HEK293 (cell line): Measurements from ENCODE around the gene TGM5.

ENCODE experiments used
- CTCF ChIA-PET: fragments of 350-600 bp; formaldehyde crosslinking; extraction: SDS; loops from one replicate; lab custom pipeline; 2021; ENCODE audit warnings: antibody characterized with exemption; lab: Yijun Ruan, JAX
- POLR2A ChIA-PET: fragments of 300-600 bp; formaldehyde crosslinking; extraction: SDS; loops from one replicate; lab custom pipeline; 2020; ENCODE audit warnings: antibody characterized with exemption, inconsistent platforms; lab: Yijun Ruan, JAX
- H3K27ac ChIP-seq: fragments of 200-500 bp; sonication (Bioruptor generic); 2 replicates; pipeline ENCODE4 v1.5.1; 2014; ENCODE audit warnings: low read depth, low read length, control low read depth, inconsistent platforms; ENCODE audit errors: extremely low read depth
- H3K36me3 ChIP-seq, 2 experiments: fragments of 200-500 bp in 1 of 2; sonication (Bioruptor generic) in 1 of 2; 1 replicate in 1 of 2; 2 replicates in 1 of 2; pipeline ENCODE4 v1.5.1; 2014 to 2017; ENCODE audit warnings: inconsistent platforms in 2 of 2, low read length in 2 of 2; ENCODE audit not compliant: control insufficient read depth in 2 of 2, insufficient read depth in 1 of 2
- H3K4me1 ChIP-seq: fragments of 200-500 bp; sonication (Bioruptor generic); 2 replicates; pipeline ENCODE4 v1.5.1; 2014; ENCODE audit warnings: mild to moderate bottlenecking, low read length, inconsistent platforms; ENCODE audit not compliant: control insufficient read depth, insufficient read depth
- H3K4me3 ChIP-seq: 2 replicates; pipeline ENCODE4 v1.5.1; 2011; ENCODE audit warnings: low read depth, mild to moderate bottlenecking, control low read depth, low read length, moderate library complexity
- H3K9me3 ChIP-seq: fragments of 200-500 bp; sonication (Bioruptor generic); 2 replicates; pipeline ENCODE4 v1.5.1; 2014; ENCODE audit warnings: low read depth, low read length, inconsistent platforms; ENCODE audit not compliant: control insufficient read depth, insufficient read depth
- BCL11A ChIP-seq: fragments of 450-650 bp; formaldehyde crosslinking; IDR thresholded peaks from 2 replicates; pipeline ENCODE4 v1.5.1; 2016; ENCODE audit warnings: low read depth, missing biosample characterization, missing genetic modification characterization
- KLF8 ChIP-seq: fragments of 450-650 bp; formaldehyde crosslinking; IDR thresholded peaks from 2 replicates; pipeline ENCODE4 v1.5.1; 2016; ENCODE audit warnings: missing biosample characterization, missing genetic modification characterization
- SALL2 ChIP-seq: fragments of 450-650 bp; formaldehyde crosslinking; IDR thresholded peaks from 2 replicates; pipeline ENCODE4 v1.5.0; 2017; ENCODE audit warnings: missing biosample characterization, mild to moderate bottlenecking, missing genetic modification characterization, borderline replicate concordance
- ZBTB26 ChIP-seq: fragments of 450-650 bp; formaldehyde crosslinking; optimal IDR thresholded peaks from 2 replicates; pipeline ENCODE3; 2016; ENCODE audit warnings: missing biosample characterization, mild to moderate bottlenecking, missing genetic modification characterization
- ZNF2 ChIP-seq: fragments of 450-650 bp; formaldehyde crosslinking; IDR thresholded peaks from 2 replicates; pipeline ENCODE4 v1.5.1; 2016; ENCODE audit warnings: missing biosample characterization, missing genetic modification characterization
- ZNF26 ChIP-seq: fragments of 450-650 bp; formaldehyde crosslinking; IDR thresholded peaks from 2 replicates; pipeline ENCODE4 v1.5.1; 2016; ENCODE audit warnings: missing biosample characterization, missing genetic modification characterization
- ZNF341 ChIP-seq: fragments of 450-650 bp; formaldehyde crosslinking; IDR thresholded peaks from 2 replicates; pipeline ENCODE4; 2016; ENCODE audit warnings: low read depth, missing biosample characterization, missing genetic modification characterization
- ZNF416 ChIP-seq: fragments of 450-650 bp; formaldehyde crosslinking; IDR thresholded peaks from 2 replicates; pipeline ENCODE4 v1.5.1; 2016; ENCODE audit warnings: missing biosample characterization, missing genetic modification characterization
- ZNF423 ChIP-seq: fragments of 450-650 bp; formaldehyde crosslinking; IDR thresholded peaks from 2 replicates; pipeline ENCODE4 v1.5.1; 2016; ENCODE audit warnings: missing biosample characterization, missing genetic modification characterization
- ZNF48 ChIP-seq: fragments of 450-650 bp; formaldehyde crosslinking; IDR thresholded peaks from 2 replicates; pipeline ENCODE4 v1.5.1; 2016; ENCODE audit warnings: missing biosample characterization, missing genetic modification characterization
- ZNF529 ChIP-seq: fragments of 450-650 bp; formaldehyde crosslinking; IDR thresholded peaks from 2 replicates; pipeline ENCODE4 v1.5.1; 2017; ENCODE audit warnings: missing genetic modification characterization, missing biosample characterization; ENCODE audit not compliant: insufficient replicate concordance
- ZNF530 ChIP-seq: fragments of 450-650 bp; formaldehyde crosslinking; IDR thresholded peaks from 2 replicates; pipeline ENCODE4 v1.5.1; 2016; ENCODE audit warnings: low read depth, missing biosample characterization, missing genetic modification characterization
- ZNF670 ChIP-seq: fragments of 450-650 bp; formaldehyde crosslinking; IDR thresholded peaks from 2 replicates; pipeline ENCODE4 v1.5.1; 2016; ENCODE audit warnings: missing biosample characterization, missing genetic modification characterization, low read depth
- ZNF785 ChIP-seq: fragments of 450-650 bp; formaldehyde crosslinking; IDR thresholded peaks from 2 replicates; pipeline ENCODE4 v1.5.1; 2016; ENCODE audit warnings: missing biosample characterization, missing genetic modification characterization
- ZNF830 ChIP-seq: fragments of 450-650 bp; IDR thresholded peaks from 2 replicates; pipeline ENCODE4 v1.5.0; 2018; ENCODE audit warnings: missing biosample characterization, missing genetic modification characterization, low read depth, mild to moderate bottlenecking, moderate library complexity
- TF ChIP-seq, protein P1 (sequence below): fragments of 450-650 bp; formaldehyde crosslinking; IDR thresholded peaks from 2 replicates; pipeline ENCODE4 v1.5.1; 2016; ENCODE audit warnings: missing biosample characterization, missing genetic modification characterization
- TF ChIP-seq, protein P2 (sequence below): fragments of 450-650 bp; formaldehyde crosslinking; IDR thresholded peaks from 2 replicates; pipeline ENCODE4 v1.5.1; 2016; ENCODE audit warnings: missing biosample characterization, missing genetic modification characterization
- TF ChIP-seq, protein P3 (sequence below): fragments of 450-650 bp; formaldehyde crosslinking; IDR thresholded peaks from 2 replicates; pipeline ENCODE4 v1.5.1; 2017; ENCODE audit warnings: missing biosample characterization, missing genetic modification characterization
- TF ChIP-seq, protein P4 (sequence below): fragments of 450-650 bp; formaldehyde crosslinking; IDR thresholded peaks from 2 replicates; pipeline ENCODE4 v1.5.1; 2016; ENCODE audit warnings: missing biosample characterization, missing genetic modification characterization

Gene TGM5

DNA sequence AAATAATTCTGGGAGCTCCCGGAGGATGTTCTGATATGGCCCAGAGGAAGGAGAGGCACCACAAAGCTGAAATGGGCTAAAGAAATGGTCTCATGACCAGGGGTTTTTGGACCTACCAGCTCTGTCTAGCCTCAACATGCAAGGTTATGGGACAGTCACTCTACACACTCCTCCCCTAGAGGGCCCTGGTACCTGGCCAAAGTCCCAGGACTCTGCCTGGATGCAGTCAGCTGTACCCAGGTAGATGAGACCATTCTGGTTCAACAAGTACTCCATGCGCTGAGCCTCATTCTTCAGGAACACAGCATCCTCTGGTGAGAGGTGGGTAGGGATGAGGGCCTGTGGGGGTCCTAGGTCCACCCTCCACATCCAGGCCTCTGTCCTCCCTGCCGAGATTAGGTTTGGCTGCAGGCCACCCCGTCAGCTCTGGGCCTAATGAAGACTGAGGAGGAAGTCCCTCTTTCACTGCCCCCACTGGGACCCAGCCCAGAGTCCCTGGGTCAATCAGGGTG, 55.4 kb downstream of the TGM5 start:
- no peak for TF ChIP-seq ZNF529
- no peak for TF ChIP-seq ZNF2 (tag by site-specific recombination)
- H3K36me3 ChIP-seq = no peaks in the 10 kb centered on the region
- H3K9me3 ChIP-seq = no peaks in the 10 kb centered on the region
- POLR2A ChIA-PET = no interaction called here
- no peak overlapping the region for H3K27ac ChIP-seq
- no peak overlapping the region for H3K4me3 ChIP-seq
- CTCF ChIA-PET = interaction anchor here (0.7 kb wide), 1 partner anchor 136 kb away, joined by 4 read pairs; no protein-coding TSS in a partner anchor
- no peaks in the 10 kb centered on the region for H3K4me1 ChIP-seq

DNA sequence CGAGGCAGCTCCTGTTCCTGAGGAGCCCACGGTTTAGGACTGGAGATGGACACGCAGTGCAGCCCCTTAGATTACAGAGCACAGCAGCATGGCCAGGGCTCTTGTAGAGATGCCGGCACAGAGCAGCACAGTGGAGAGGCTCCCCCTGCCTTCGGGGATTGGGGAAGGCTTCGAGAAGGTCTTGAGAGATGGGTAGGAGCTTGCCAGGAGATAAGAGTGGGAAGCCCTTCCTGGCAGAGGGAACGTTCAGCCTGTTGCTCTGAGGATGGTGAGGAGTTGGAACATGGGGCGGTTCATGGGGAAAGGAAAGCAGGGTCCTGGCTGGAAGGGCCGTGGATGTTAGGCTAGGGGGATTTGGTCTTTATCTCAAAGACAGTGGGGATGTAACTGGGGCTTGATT, 55.9 kb downstream of the TGM5 start:
- no peaks in the 10 kb centered on the region for H3K4me1 ChIP-seq
- ChIA-PET CTCF (interaction anchor here (0.7 kb wide), 1 partner anchor 136 kb away, joined by 4 read pairs; no protein-coding TSS in a partner anchor), POLR2A (no interaction called here)
- H3K36me3 ChIP-seq = no peaks in the 10 kb centered on the region
- TF ChIP-seq, protein P1, sequence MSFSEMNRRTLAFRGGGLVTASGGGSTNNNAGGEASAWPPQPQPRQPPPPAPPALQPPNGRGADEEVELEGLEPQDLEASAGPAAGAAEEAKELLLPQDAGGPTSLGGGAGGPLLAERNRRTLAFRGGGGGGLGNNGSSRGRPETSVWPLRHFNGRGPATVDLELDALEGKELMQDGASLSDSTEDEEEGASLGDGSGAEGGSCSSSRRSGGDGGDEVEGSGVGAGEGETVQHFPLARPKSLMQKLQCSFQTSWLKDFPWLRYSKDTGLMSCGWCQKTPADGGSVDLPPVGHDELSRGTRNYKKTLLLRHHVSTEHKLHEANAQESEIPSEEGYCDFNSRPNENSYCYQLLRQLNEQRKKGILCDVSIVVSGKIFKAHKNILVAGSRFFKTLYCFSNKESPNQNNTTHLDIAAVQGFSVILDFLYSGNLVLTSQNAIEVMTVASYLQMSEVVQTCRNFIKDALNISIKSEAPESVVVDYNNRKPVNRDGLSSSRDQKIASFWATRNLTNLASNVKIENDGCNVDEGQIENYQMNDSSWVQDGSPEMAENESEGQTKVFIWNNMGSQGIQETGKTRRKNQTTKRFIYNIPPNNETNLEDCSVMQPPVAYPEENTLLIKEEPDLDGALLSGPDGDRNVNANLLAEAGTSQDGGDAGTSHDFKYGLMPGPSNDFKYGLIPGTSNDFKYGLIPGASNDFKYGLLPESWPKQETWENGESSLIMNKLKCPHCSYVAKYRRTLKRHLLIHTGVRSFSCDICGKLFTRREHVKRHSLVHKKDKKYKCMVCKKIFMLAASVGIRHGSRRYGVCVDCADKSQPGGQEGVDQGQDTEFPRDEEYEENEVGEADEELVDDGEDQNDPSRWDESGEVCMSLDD (tag by site-specific recombination) = no peak
- TF ChIP-seq ZNF48 (tag by site-specific recombination) (no peak), SALL2 (no peak), BCL11A (tag by site-specific recombination) (no peak), KLF8 (no peak), ZNF416 (tag by site-specific recombination) (no peak)
- TF ChIP-seq, protein P2, sequence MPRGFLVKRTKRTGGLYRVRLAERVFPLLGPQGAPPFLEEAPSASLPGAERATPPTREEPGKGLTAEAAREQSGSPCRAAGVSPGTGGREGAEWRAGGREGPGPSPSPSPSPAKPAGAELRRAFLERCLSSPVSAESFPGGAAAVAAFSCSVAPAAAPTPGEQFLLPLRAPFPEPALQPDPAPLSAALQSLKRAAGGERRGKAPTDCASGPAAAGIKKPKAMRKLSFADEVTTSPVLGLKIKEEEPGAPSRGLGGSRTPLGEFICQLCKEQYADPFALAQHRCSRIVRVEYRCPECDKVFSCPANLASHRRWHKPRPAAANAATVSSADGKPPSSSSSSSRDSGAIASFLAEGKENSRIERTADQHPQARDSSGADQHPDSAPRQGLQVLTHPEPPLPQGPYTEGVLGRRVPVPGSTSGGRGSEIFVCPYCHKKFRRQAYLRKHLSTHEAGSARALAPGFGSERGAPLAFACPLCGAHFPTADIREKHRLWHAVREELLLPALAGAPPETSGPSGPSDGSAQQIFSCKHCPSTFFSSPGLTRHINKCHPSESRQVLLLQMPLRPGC (tag by site-specific recombination) = no peak
- no peaks in the 10 kb centered on the region for H3K9me3 ChIP-seq
- H3K27ac ChIP-seq = no peak overlapping the region
- H3K4me3 ChIP-seq = no peak overlapping the region

- POLR2A ChIA-PET = no interaction called here
- TF ChIP-seq ZNF423 (tag by site-specific recombination) (no peak), ZNF416 (tag by site-specific recombination) (no peak), ZNF830 (no peak), ZNF670 (tag by site-specific recombination) (no peak), ZNF26 (tag by site-specific recombination) (no peak), ZNF529 (no peak), ZBTB26 (tag by site-specific recombination) (no peak), ZNF785 (tag by site-specific recombination) (no peak), ZNF341 (tag by site-specific recombination) (no peak), ZNF530 (tag by site-specific recombination) (no peak)
- TF ChIP-seq, protein P3, sequence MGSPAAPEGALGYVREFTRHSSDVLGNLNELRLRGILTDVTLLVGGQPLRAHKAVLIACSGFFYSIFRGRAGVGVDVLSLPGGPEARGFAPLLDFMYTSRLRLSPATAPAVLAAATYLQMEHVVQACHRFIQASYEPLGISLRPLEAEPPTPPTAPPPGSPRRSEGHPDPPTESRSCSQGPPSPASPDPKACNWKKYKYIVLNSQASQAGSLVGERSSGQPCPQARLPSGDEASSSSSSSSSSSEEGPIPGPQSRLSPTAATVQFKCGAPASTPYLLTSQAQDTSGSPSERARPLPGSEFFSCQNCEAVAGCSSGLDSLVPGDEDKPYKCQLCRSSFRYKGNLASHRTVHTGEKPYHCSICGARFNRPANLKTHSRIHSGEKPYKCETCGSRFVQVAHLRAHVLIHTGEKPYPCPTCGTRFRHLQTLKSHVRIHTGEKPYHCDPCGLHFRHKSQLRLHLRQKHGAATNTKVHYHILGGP (tag by site-specific recombination) = no peak
- TF ChIP-seq, protein P4, sequence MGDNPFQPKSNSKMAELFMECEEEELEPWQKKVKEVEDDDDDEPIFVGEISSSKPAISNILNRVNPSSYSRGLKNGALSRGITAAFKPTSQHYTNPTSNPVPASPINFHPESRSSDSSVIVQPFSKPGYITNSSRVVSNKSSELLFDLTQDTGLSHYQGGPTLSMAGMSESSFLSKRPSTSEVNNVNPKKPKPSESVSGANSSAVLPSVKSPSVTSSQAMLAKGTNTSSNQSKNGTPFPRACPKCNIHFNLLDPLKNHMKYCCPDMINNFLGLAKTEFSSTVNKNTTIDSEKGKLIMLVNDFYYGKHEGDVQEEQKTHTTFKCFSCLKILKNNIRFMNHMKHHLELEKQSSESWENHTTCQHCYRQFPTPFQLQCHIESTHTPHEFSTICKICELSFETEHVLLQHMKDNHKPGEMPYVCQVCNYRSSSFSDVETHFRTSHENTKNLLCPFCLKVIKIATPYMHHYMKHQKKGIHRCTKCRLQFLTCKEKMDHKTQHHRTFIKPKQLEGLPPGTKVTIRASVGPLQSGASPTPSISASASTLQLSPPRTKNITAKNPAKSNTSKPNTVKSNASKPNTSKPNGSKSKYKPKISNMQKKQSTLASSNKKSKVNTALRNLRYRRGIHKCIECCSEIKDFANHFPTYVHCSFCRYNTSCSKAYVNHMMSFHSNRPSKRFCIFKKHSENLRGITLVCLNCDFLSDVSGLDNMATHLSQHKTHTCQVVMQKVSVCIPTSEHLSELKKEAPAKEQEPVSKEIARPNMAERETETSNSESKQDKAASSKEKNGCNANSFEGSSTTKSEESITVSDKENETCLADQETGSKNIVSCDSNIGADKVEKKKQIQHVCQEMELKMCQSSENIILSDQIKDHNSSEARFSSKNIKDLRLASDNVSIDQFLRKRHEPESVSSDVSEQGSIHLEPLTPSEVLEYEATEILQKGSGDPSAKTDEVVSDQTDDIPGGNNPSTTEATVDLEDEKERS = no peak
These were observed 56.5 kb downstream of the TGM5 start for GRCh38 chr15:43210172-43210745.

More at GRCh38 chr15:43210172-43210745, 56.5 kb downstream of the TGM5 start:
- Histone ChIP-seq H3K9me3 (no peaks in the 10 kb centered on the region), H3K4me3 (no peak overlapping the region), H3K36me3 (no peaks in the 10 kb centered on the region), H3K27ac (no peak overlapping the region), H3K4me1 (no peaks in the 10 kb centered on the region)
- CTCF ChIA-PET = interaction anchor here (0.7 kb wide), 1 partner anchor 137 kb away, joined by 4 read pairs; no protein-coding TSS in a partner anchor
